H7 (cell line): Measurements from ENCODE around the gene CIDEA. TPM values are rescaled to one million over a fixed set of nuclear protein-coding genes. Genes with fewer than 3 reads are reported as not detected.

Source experiments
- DNase-seq: peaks from one replicate; pipeline ENCODE4 v3.0.0; 2012
- H3K27me3 ChIP-seq: 2 replicates; pipeline ENCODE4 v1.6.0; 2011; ENCODE audit warnings: mild to moderate bottlenecking, low read length; ENCODE audit not compliant: control insufficient read depth, insufficient read depth
- H3K36me3 ChIP-seq: replicated peaks from 2 replicates; pipeline ENCODE4 v1.5.1; 2011; ENCODE audit warnings: low read length; ENCODE audit not compliant: control insufficient read depth, insufficient read depth
- H3K4me3 ChIP-seq: 2 replicates; pipeline ENCODE4 v1.5.1; 2011; ENCODE audit warnings: low read depth, mild to moderate bottlenecking, control low read depth, low read length, moderate library complexity; ENCODE audit not compliant: insufficient read depth
- total RNA-seq: library from RNA; depleted of rRNA; stranded (reverse); fragments of >200 nt; shearing (Covaris generic); gene quantifications from 2 replicates; pipeline ENCODE4 v1.2.3, GENCODE V29; 2014

The CIDEA gene
- total RNA-seq, 1 experiment from 2014 or later: not detected

DNA sequence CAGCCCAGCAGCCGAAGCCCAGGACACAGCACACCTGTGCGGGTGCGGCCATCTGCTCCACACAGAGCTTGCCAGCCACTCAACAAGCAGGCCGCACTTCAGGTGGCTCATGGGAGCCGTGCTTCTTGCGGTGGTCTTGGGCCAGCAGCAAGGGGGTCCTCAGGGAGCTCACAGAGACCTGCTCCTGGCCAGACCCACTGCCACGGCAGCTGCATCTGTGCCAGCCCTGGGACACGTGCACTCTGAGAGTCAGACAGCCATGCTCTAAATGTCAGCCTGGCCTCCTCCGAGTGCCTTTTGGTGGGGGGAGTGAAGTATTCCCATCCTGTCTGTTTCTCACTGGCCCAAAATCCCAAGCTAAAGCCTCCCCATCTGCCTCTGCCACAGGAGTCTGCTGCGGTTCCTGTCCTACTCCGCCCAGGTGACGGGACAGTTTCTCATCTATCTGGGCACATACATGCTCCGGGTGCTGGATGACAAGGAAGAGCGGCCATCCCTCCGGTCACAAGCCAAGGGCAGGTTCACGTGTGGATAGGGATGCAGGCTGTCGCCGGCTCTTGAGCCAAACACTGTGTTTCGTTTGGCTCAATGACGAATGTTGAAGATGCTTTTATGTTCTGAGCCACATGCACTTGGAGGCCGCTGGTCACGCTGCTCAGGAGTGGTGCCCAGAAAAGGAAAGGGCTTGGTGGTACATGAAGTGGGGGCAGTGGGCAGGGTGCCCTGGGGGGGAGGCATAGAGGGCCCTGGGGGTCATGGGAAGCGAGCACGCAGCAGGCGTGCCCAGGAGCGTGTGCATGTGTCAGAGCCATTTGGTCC is 22.8 kb downstream of the CIDEA start:
- Histone ChIP-seq H3K4me3 (no peak overlapping the region), H3K27me3 (no peaks in the 10 kb centered on the region), H3K36me3 (no peaks in the 10 kb centered on the region)
- no peak for DNase-seq

DNA sequence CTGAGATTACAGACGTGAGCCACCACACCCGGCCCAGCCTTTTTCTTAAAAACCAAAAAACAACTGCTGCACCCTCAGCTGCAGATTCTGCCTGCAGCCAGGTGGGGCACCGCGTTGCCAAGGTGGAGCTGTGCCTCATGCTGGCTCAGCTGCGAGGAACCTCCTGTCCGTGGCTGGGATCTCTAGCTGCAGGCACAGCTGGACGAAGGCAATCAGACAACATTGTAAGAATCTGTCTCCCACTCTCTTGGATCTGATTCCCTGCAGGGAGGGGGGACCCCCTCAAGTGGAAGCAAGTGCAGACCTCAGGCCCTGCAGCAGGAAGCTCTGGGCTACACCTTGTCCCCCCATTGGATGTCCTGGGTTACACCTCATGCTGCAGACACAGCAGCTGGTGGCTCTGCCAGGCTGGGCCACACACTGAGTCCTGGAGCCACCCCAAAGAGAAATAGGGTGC is 24.1 kb downstream of the CIDEA start:
- Histone ChIP-seq H3K4me3 (no peak overlapping the region), H3K27me3 (no peaks in the 10 kb centered on the region), H3K36me3 (no peaks in the 10 kb centered on the region)
- DNase-seq: peak; percentile 77

DNA sequence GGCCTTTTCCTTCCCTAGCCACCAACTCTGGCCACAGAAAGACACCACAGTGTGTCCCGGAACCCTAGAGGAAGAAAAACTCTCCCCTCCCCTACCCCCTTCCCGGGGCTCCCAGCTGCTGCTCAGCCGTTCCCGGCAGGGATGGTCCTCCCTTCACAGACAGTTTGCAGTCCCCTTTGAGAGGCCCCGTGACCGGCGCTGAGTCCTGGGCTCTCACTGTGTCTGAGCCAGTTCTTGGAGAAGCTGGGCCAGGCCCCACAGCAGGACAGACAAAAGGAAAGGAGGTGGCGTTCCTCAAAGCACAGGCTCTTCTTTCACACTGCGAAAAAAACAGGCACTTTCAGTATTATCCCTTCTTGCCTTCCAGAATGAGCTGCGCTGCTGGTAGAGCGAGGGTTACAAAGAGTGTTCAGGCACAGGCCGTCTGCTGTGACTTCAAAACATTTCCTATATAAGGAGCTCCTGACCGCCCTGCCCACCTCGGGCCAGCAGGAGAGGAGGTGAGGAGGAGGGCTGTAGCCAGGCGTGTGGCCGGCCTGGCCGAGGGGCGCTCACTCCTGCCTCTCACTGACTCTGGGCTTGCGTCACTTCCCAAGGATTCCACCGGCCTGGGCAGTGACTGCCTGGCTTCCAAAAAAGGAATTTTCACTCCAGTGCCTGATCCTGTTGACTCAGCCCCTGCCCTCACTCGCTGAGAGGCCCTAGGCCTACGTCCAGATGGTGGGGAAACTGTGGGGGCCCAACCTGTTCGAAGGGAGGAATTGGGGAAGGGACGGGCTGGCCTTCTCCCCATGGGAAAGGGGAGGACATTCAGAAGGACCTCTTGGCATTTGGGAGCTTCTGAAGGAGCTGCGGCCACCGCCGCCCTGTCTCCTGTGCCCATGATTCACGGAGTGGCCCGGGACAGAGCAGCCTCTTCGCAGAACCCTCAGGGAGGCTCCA is 24.9 kb downstream of the CIDEA start:
- H3K4me3 ChIP-seq: no peak overlapping the region
- no peaks in the 10 kb centered on the region for H3K36me3 ChIP-seq
- DNase-seq: peak; percentile 91
- H3K27me3 ChIP-seq: no peaks in the 10 kb centered on the region

DNA sequence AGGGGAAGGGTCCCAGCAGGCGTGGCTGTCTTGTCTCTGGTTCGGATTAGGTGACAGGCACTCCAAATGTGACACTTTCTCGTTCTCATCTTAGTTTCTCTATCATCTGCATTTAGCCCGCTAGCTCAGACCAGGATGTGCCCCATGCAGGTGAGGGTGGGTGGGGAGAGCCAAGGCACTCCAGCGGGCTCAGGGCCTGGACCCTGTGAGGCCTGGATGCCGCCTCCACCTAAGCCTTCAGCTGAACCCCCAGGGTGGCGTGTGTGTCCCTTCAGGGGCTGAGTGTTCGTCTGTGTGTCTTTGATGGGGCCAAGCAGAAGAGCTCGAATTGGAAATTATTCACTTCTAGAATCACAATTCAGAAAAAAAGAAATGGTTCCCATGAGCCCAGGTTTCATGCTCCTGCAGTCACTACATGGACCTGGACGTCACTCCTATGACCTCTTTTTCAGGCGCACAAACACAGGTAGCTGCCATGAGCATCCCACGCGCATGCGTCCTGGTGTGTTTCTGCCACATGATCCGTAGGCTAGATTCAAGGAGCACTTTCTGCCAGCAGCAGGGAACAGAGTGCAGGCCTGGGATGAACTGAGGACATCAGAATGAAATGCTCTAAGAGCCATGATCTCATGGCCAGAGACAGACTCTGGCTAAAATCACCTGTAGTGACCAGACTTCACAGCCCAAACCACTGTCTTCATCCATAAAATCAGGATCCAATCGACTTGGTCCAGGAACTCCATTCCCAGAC is 25.8 kb downstream of the CIDEA start:
- no peak overlapping the region for H3K4me3 ChIP-seq
- no peaks in the 10 kb centered on the region for H3K36me3 ChIP-seq
- no peaks in the 10 kb centered on the region for H3K27me3 ChIP-seq
- DNase-seq: no peak

DNA sequence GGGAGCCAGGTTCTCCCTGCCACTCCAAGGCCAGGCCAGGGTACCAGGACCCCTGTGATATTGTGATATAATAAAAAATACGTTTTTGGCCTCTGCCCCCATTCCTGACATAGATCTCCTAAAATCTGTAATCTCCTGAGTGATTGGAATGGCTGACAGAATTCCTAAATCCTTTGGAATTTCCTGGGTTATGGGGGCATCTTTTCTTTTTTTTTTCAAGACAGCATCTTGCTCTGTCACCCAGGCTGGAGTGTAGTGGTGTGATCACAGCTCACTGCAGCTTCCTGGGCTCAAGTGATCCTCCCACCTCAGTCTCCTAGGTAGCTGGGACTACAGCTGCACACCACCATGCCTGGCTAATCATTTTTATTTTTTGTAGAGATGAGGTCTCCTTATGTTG is 27.7 kb downstream of the CIDEA start:
- H3K4me3 ChIP-seq: no peak overlapping the region
- peaks cover 2% of the 10 kb centered on the region; the same call in 1 of the 2 replicates for H3K27me3 ChIP-seq
- no peaks in the 10 kb centered on the region for H3K36me3 ChIP-seq
- no peak for DNase-seq

DNA sequence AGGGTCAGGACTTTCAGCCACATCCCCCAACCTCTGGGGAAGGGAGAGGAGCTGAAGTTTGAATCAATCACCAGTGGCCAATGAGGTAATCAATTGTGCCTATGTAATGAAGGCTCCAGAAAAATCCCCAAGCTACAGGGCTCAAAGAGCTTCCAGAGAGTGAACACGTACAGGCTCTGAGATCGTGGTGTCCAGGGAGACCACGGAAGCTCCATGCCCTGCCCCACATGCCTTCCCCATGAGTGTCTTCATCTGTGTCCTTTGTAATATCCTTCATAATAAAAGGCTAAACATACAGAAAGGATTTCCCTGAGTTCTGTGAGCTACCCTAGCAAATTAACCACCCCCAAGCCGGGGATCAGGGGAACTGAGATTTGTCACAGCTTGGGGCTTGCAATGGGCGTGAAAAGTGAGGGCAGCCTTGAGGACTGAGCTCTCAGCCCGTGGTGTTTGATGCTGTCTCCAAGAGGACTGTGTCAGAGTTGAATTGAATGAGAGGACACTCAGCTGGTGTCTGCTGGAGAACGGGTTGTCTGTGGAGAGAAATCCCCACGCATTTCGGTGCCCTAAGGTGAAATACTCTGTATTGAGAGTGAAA is 28.4 kb downstream of the CIDEA start:
- H3K36me3 ChIP-seq: no peaks in the 10 kb centered on the region
- no peak for DNase-seq
- H3K27me3 ChIP-seq: peaks cover 9% of the 10 kb centered on the region; the same call in 1 of the 2 replicates
- no peak overlapping the region for H3K4me3 ChIP-seq

DNA sequence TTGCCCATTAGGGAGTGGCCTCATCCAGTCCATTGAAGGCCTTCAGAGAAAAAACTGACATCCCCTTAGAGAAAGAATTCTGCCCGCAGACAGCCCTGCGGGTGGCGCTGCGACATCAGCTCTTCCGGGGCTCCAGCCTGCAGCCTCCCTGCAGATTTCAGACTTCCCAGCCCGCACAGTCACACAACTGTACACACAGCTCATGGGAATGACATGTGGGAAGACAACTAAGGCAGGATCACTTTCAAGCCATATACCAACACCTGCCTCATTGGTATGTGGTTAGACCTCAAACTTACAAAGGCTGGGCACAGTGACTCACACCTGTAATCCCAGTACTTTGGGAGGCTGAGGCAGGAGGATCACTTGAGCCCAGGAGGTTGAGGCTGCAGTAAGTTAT is 29.1 kb downstream of the CIDEA start:
- Histone ChIP-seq H3K27me3 (peaks cover 13% of the 10 kb centered on the region), H3K4me3 (no peak overlapping the region), H3K36me3 (no peaks in the 10 kb centered on the region)
- peak; percentile 79 for DNase-seq

DNA sequence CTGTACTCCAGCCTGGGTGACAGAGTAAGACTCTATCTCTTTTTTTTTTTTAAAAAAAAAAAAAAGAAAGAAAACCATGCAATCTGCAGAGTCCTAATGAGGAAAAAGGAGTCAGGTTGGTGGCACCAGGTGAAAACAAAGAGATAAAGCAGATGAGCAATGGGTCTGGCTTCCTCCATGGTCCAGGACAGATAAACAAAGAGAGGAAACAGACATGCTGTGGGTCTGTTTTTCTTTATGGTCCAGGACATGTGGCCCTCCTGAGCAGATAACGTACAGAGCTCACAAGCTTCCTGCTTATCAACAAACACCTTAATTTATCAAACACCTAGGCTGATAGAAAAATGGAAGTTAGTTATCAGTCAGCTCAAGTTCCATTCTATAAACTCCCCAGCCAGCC is 29.5 kb downstream of the CIDEA start:
- DNase-seq: no peak
- H3K27me3 ChIP-seq: peaks cover 13% of the 10 kb centered on the region
- H3K4me3 ChIP-seq: no peak overlapping the region
- H3K36me3 ChIP-seq: no peaks in the 10 kb centered on the region

DNA sequence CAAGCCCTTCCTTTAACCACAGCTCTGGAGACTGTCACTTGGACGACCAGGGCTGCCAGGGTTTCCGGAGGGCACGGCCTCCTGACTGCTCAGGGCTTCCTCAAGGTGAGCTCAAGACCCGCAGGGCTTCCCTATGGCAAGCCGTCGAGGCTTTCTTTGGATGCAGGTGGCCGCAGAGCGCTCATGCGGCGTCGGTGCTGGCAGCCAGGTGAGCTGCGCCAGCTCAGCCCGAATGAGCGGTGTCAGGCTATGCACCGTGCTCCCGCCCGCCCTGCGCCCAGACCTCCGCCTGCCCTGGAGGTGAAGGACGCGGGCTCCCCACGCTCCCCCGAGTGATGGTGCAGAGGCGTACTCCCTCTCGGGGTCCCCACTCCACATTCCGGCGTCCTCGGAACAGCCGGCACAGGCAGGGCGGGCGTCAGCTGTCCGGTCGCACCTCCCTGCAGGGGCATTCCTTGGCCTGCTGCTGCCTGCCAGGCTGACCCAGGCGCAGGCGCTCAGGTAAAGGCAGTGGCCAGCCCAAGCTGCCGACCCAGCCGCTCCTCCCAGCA is 33.0 kb downstream of the CIDEA start:
- peak; percentile 85 for DNase-seq
- H3K27me3 ChIP-seq: peaks cover 13% of the 10 kb centered on the region
- no peaks in the 10 kb centered on the region for H3K36me3 ChIP-seq
- peak overlapping the region; percentile 39 for H3K4me3 ChIP-seq

DNA sequence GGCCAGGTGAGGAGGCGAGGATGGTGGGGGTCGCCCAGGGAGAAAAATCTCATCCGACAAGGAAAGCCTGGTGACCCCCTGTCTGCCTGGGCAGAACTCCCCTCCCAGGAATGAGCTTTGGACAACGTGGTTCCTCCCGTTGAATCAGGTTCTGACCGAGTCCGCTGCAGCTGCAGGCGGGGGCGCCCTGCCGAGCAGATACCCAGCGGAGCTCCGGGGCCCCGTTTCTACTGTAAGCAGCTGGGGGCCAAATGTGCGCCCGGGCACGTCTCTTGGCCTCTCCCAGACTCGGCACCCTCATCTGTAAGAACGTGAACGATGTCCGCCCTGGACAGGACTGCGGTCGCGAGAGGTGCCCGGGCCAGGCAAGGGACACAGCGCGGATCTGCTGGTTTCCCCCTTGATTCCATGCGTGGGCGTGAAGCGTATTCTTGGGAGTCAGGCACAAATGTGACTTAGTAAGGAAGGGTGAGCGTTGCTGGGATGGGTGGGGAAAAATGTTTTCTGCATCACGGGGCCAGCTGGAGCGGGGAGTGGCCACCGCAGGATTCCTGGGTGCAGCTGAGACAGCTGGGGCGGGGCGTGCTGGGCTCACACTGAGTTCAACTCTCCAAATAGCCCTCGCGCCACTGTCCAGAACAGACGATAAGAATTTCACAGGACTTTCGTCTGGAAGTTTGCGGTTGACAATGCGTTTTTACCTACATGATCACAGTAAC is 33.7 kb downstream of the CIDEA start:
- Histone ChIP-seq H3K27me3 (peaks cover 13% of the 10 kb centered on the region), H3K36me3 (no peaks in the 10 kb centered on the region), H3K4me3 (peak overlapping the region; percentile 39)
- DNase-seq: peak; percentile 79

DNA sequence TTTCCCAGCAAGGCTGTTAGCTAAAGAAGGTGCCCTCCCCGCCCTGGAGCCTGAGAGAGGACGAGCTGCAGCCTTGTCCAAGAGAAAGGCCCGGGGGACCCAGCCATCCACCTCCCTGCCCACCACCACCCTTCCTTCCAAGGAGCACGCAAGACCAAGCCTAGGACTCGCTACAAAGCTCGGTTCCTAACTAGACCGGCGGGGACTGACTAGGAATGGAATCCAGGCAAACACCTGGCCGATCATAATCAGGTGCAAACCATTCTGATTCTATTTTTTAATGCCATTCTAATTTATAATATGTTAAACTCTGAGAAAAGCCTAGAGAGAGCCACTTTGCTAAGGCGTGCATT is 34.2 kb downstream of the CIDEA start:
- H3K27me3 ChIP-seq: peaks cover 13% of the 10 kb centered on the region
- peak overlapping the region; percentile 39 for H3K4me3 ChIP-seq
- peak; percentile 69 for DNase-seq
- no peaks in the 10 kb centered on the region for H3K36me3 ChIP-seq

DNA sequence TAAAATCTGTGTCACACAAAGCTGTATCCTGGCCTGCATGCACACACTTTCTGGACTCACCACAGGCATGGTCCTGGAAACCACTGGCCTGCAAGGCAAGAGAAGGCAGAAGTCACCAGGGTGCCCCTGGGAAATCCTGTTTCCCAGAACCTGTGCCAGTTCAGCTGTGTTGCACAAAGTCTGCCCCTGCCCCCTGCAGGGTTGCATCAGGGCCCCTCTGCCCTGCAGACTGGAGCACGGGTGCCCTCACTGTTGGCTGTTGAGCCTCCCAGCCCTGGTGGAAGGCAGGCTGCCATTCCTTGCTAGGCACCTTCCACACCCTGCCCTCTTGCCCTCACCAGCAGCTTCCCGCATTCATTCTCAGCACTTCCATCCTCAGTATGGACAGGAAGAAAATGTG is 35.9 kb downstream of the CIDEA start:
- Histone ChIP-seq H3K4me3 (no peak overlapping the region), H3K36me3 (no peaks in the 10 kb centered on the region), H3K27me3 (peaks cover 13% of the 10 kb centered on the region)
- DNase-seq: no peak

DNA sequence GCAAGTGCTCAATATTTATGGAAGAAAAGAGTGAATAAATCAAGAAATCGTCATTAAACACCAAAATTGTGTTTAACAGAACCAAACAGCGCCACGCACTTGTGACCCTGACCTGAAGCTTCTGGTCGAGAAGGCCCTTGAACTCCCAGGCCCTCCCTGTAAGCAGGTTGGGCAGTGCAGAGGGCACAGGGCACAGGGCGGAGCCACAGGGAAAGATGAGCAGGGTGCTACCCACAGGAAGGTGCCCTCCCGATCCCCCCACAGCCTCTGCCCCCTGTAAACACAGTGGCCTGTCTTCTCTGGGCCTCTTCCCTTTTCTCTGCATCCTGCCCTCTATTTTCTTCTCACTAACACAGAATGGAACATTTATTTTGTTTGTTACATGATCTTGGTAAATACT is 37.0 kb downstream of the CIDEA start:
- H3K27me3 ChIP-seq: peaks cover 13% of the 10 kb centered on the region
- no peaks in the 10 kb centered on the region for H3K36me3 ChIP-seq
- no peak for DNase-seq
- H3K4me3 ChIP-seq: no peak overlapping the region
